Measurements from ENCODE around the gene TMEM94.

- TF ChIP-seq CTCF (IDR thresholded peaks at IDR 0.05; ENCODE audit: poor library complexity) (no peak), EZH2 (IDR thresholded peaks at IDR 0.05; ENCODE audit: borderline replicate concordance) (no peak)
These were observed 3.9 kb downstream of the TMEM94 start for GRCh38 chr17:75460295-75460694.

Measured in hepatocyte (in vitro differentiated cells).